MCF 10A (cell line): Measurements from ENCODE around the gene RAB10. TPM values are rescaled to one million over a fixed set of nuclear protein-coding genes. Genes with fewer than 3 reads are reported as not detected.

ENCODE experiments used
- BruUV-seq: library from RNA; stranded (reverse); fragments of 400-500 nt; replicated peaks from 2 replicates; lab custom pipeline; 2021; lab: Mats Ljungman, UMichigan
- CTCF ChIA-PET: fragments of 300-600 bp; sonication (Branson Sonifier 250); formaldehyde crosslinking; extraction: SDS; loops from one replicate; lab custom pipeline; 2021; ENCODE audit warnings: antibody characterized with exemption, inconsistent platforms; lab: Yijun Ruan, JAX
- POLR2A ChIA-PET: fragments of 300-600, 350-650 bp; sonication (Branson Sonifier 250); formaldehyde crosslinking; extraction: SDS; loops from one replicate; lab custom pipeline; 2020; ENCODE audit warnings: antibody characterized with exemption, inconsistent platforms; lab: Yijun Ruan, JAX
- DNase-seq: peaks from one replicate; pipeline ENCODE4 v3.0.0-alpha.2; 2018; ENCODE audit not compliant: unreplicated experiment
- H3K27ac Mint-ChIP-seq: one replicate; pipeline ENCODE4 v1.8.0; 2022; ENCODE audit warnings: mild to moderate bottlenecking, low read depth, mixed read lengths; ENCODE audit not compliant: unreplicated experiment
- H3K27me3 Mint-ChIP-seq: one replicate; pipeline ENCODE4 v1.8.0; 2022; ENCODE audit warnings: mixed read lengths; ENCODE audit not compliant: insufficient read depth, unreplicated experiment
- H3K36me3 Mint-ChIP-seq: one replicate; pipeline ENCODE4 v1.8.0; 2022; ENCODE audit warnings: mild to moderate bottlenecking, moderate library complexity, mixed read lengths; ENCODE audit not compliant: insufficient read depth, unreplicated experiment
- H3K4me1 Mint-ChIP-seq: one replicate; pipeline ENCODE4 v1.8.0; 2022; ENCODE audit warnings: mixed read lengths; ENCODE audit not compliant: insufficient read depth, unreplicated experiment
- H3K4me3 Mint-ChIP-seq: one replicate; pipeline ENCODE4 v1.8.0; 2022; ENCODE audit warnings: mild to moderate bottlenecking, moderate library complexity, mixed read lengths; ENCODE audit not compliant: unreplicated experiment
- H3K9me3 Mint-ChIP-seq: one replicate; pipeline ENCODE4 v1.8.0; 2022; ENCODE audit warnings: mixed read lengths; ENCODE audit not compliant: unreplicated experiment
- intact Hi-C: fragments of 100-400 bp; cut with micrococcal nuclease; formaldehyde crosslinking; loops from 2 replicates; pipeline ENCODE4 v1.14.1; 2022
- total RNA-seq: library from RNA; stranded (reverse); gene quantifications from 2 replicates; pipeline ENCODE4 v1.2.3, GENCODE V29; 2022
- TF ChIP-seq, protein P1 (sequence below): fragments of 200-600 bp; IDR thresholded peaks from one replicate; pipeline ENCODE4 v1.8.0; 2022; ENCODE audit warnings: antibody characterized with exemption, mild to moderate bottlenecking; ENCODE audit not compliant: unreplicated experiment

Gene RAB10
- total RNA-seq, 1 experiment from 2014 or later = 147 TPM

DNA sequence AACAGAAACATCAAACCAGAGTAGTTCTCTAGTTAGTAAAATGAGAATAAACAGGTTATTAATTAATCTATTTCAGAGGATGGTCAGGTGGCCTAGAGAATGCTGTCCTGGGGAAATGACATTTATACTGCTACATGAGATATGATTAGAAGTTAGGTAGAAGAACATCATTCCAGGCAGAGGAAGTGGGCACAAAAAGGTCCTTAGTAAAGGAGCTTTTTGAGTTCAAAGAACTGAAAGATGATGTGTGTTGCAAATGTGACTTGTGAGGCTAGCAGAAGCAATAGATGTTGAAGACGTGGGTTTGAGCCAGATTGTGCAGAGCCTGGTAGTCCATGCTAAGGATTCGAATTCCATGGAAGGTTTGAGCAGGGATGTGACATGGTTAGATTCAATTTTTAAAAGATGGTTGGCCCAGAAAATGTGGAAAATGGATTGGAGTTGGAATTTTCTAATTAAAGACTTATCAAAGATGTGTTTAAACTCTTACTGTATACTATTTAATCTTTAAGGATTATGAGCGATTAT, 34.2 kb downstream of the RAB10 start:
- H3K27ac Mint-ChIP-seq = peak overlapping the region; percentile 80
- intact Hi-C loops = no loop called here
- no peaks in the 10 kb centered on the region for H3K27me3 Mint-ChIP-seq
- H3K9me3 Mint-ChIP-seq = no peaks in the 10 kb centered on the region
- CTCF ChIA-PET = interaction anchor here (0.7 kb wide), 1 partner anchor 19 kb away, joined by 6 read pairs; no protein-coding TSS in a partner anchor
- BruUV-seq = no TSS peak
- H3K36me3 Mint-ChIP-seq = peaks cover 29% of the 10 kb centered on the region
- TF ChIP-seq, protein P1, sequence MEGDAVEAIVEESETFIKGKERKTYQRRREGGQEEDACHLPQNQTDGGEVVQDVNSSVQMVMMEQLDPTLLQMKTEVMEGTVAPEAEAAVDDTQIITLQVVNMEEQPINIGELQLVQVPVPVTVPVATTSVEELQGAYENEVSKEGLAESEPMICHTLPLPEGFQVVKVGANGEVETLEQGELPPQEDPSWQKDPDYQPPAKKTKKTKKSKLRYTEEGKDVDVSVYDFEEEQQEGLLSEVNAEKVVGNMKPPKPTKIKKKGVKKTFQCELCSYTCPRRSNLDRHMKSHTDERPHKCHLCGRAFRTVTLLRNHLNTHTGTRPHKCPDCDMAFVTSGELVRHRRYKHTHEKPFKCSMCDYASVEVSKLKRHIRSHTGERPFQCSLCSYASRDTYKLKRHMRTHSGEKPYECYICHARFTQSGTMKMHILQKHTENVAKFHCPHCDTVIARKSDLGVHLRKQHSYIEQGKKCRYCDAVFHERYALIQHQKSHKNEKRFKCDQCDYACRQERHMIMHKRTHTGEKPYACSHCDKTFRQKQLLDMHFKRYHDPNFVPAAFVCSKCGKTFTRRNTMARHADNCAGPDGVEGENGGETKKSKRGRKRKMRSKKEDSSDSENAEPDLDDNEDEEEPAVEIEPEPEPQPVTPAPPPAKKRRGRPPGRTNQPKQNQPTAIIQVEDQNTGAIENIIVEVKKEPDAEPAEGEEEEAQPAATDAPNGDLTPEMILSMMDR = no peak
- H3K4me1 Mint-ChIP-seq = peaks cover 17% of the 10 kb centered on the region
- H3K4me3 Mint-ChIP-seq = peak overlapping the region; percentile 3
- no peak for DNase-seq
- POLR2A ChIA-PET = interaction anchor here (0.9 to 9.7 kb wide), 5 partner anchors 9 to 60 kb away, joined by 3 to 68 read pairs (median 4); partner anchors contain the start of gene RAB10

DNA sequence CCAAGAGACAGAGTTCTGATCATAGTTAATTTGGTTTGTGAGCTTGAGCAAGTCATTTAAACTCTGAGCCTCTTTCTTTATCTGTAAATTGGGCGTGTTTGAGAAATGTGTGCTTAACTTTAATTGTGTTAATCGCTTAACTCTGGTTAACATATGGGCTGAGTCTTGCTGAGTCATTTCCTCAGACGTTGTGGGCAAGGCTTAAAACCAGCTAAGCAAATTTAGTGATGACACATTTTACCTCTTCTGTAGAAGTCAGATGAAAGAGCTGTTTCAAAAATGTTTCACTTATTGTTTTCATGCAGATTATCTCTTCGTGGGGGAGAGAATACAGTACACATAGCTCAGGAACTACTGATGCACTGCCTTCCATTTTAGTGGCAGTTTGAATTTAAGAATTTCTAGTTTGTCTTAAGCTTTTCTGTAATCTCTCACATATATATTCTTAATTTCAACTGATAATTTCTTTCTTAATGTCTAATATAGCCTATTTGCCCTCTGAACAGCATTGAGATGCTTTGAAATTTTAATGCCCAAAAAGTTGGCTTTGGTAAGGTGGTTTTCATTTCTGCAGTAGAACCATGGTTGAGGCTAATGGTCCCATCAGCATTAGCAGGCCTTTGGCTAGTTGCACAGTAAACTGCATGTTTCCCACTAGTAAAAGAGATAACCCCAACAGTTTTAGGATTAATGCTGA, 34.9 kb downstream of the RAB10 start:
- H3K27me3 Mint-ChIP-seq = no peaks in the 10 kb centered on the region
- ChIA-PET CTCF (interaction anchor here (0.5 to 0.9 kb wide), 4 partner anchors 12 to 92 kb away, joined by 3 to 6 read pairs (median 3); no protein-coding TSS in a partner anchor), POLR2A (interaction anchor here (0.9 to 9.7 kb wide), 5 partner anchors 9 to 60 kb away, joined by 3 to 68 read pairs (median 4); partner anchors contain the start of gene RAB10)
- H3K4me1 Mint-ChIP-seq = peaks cover 19% of the 10 kb centered on the region
- H3K36me3 Mint-ChIP-seq = peaks cover 26% of the 10 kb centered on the region
- H3K9me3 Mint-ChIP-seq = no peaks in the 10 kb centered on the region
- BruUV-seq = no TSS peak
- peak; percentile 77 for DNase-seq
- intact Hi-C loops = no loop called here
- TF ChIP-seq, protein P1 = no peak
- H3K4me3 Mint-ChIP-seq = no peak overlapping the region
- peak overlapping the region; percentile 80 for H3K27ac Mint-ChIP-seq

DNA sequence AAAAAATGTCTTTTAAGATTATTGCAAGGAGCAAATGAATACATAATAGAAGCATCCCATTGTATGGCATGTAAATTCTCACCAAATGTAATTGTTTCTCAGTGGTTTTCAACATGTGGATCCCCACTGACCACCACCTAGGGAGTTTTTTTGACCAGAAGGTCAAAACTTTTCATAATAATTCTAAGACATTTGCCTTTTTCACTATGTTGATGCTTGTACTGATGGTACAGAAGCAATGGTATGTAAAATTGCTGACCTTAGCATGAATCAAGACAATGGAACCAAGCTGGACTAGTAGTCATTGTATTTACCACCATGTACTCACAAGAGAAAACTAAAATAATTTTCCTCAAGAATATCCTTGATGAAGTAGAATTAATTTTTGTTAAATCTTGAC, 36.8 kb downstream of the RAB10 start:
- intact Hi-C loops = no loop called here
- Mint-ChIP-seq H3K36me3 (peaks cover 19% of the 10 kb centered on the region), H3K4me1 (peaks cover 35% of the 10 kb centered on the region), H3K27me3 (no peaks in the 10 kb centered on the region), H3K9me3 (no peaks in the 10 kb centered on the region), H3K4me3 (no peak overlapping the region), H3K27ac (no peak overlapping the region)
- no peak for DNase-seq
- no TSS peak for BruUV-seq
- CTCF ChIA-PET = interaction anchor here (0.5 kb wide), 1 partner anchor 10 kb away, joined by 4 read pairs; no protein-coding TSS in a partner anchor
- POLR2A ChIA-PET = interaction anchor here (0.7 to 9.7 kb wide), 3 partner anchors 29 to 79 kb away, joined by 3 to 68 read pairs (median 4); partner anchors contain the start of gene RAB10
- TF ChIP-seq, protein P1 = no peak
